CD8-positive, alpha-beta memory T cell (primary cell): ENCODE data around the gene GRID1. TPM values are rescaled to one million over a fixed set of nuclear protein-coding genes. Genes with fewer than 3 reads are reported as not detected.

ENCODE experiments used
- CTCF ChIA-PET: fragments of 350-600 bp; sonication (Branson Sonifier 250); formaldehyde crosslinking; loops from one replicate; lab custom pipeline; 2021; ENCODE audit warnings: antibody characterized with exemption; lab: Charles Lee
- POLR2A ChIA-PET: fragments of 350-600 bp; sonication (Branson Sonifier 250); formaldehyde crosslinking; loops from one replicate; lab custom pipeline; 2021; ENCODE audit warnings: antibody characterized with exemption; lab: Charles Lee
- DNase-seq, 5 donors: peaks; one replicate each; pipeline versions ENCODE4 v3.0.0 to v3.0.0-alpha.2; 2020 to 2022; ENCODE audit warnings: mixed read lengths in 1 of 5
- H3K27ac ChIP-seq: one replicate; pipeline ENCODE4 v1.7.0; 2013; ENCODE audit warnings: low read depth, mild to moderate bottlenecking, low read length, moderate library complexity
- H3K27me3 ChIP-seq: 2 replicates; pipeline ENCODE4 v1.7.0; 2013; ENCODE audit warnings: low read length, mild to moderate bottlenecking; ENCODE audit not compliant: insufficient read depth, poor library complexity, severe bottlenecking
- H3K36me3 ChIP-seq: 2 replicates; pipeline ENCODE4 v1.7.0; 2013; ENCODE audit warnings: mild to moderate bottlenecking, low read length, moderate library complexity; ENCODE audit not compliant: insufficient read depth
- H3K4me1 ChIP-seq: 2 replicates; pipeline ENCODE4 v1.7.0; 2013; ENCODE audit warnings: mild to moderate bottlenecking, low read length, moderate library complexity; ENCODE audit not compliant: insufficient read depth
- H3K4me3 ChIP-seq: 2 replicates; pipeline ENCODE4 v1.7.0; 2013; ENCODE audit warnings: mild to moderate bottlenecking, low read length
- H3K9me3 ChIP-seq: 2 replicates; pipeline ENCODE4 v1.7.0; 2013; ENCODE audit warnings: mild to moderate bottlenecking, low read length
- H3K27ac Mint-ChIP-seq, 8 donors: one replicate each; pipeline ENCODE4 v1.8.0; 2020 to 2021; ENCODE audit warnings: mixed read lengths in 8 of 8, mild to moderate bottlenecking in 6 of 8, inconsistent platforms in 3 of 8, moderate library complexity in 3 of 8
- H3K27me3 Mint-ChIP-seq, 2 donors: one replicate each; pipeline ENCODE4 v1.8.0; 2020 to 2021; ENCODE audit warnings: mixed read lengths in 2 of 2, mild to moderate bottlenecking in 1 of 2, moderate library complexity in 1 of 2
- H3K36me3 Mint-ChIP-seq, 3 donors: one replicate each; pipeline ENCODE4 v1.8.0; 2020 to 2021; ENCODE audit warnings: mixed read lengths in 3 of 3, inconsistent platforms in 1 of 3, mild to moderate bottlenecking in 1 of 3
- H3K4me1 Mint-ChIP-seq, 3 donors: one replicate each; pipeline ENCODE4 v1.8.0; 2020 to 2021; ENCODE audit warnings: mixed read lengths in 3 of 3, inconsistent platforms in 1 of 3, mild to moderate bottlenecking in 1 of 3
- H3K4me3 Mint-ChIP-seq, 7 donors: one replicate each; pipeline ENCODE4 v1.8.0; 2020 to 2021; ENCODE audit warnings: mixed read lengths in 7 of 7, mild to moderate bottlenecking in 6 of 7, moderate library complexity in 4 of 7, inconsistent platforms in 2 of 7
- H3K9me3 Mint-ChIP-seq, 5 donors: one replicate each; pipeline ENCODE4 v1.8.0; 2020 to 2022; ENCODE audit warnings: mixed read lengths in 5 of 5, mild to moderate bottlenecking in 3 of 5, moderate library complexity in 2 of 5, inconsistent platforms in 1 of 5
- polyA plus RNA-seq: library from polyadenylated mRNA; unstranded; fragments of 300-500 nt; fragmentation: Illumina TruSeq; gene quantifications from one replicate; pipeline ENCODE4 v1.2.3, GENCODE V29; 2021
- total RNA-seq, 2 experiments: library from RNA; stranded (reverse); gene quantifications; one replicate each; pipeline ENCODE4 v1.2.3, GENCODE V29; 2021

The GRID1 gene
- total and polyA plus RNA-seq, 3 experiments from 2014 or later = not detected

DNA sequence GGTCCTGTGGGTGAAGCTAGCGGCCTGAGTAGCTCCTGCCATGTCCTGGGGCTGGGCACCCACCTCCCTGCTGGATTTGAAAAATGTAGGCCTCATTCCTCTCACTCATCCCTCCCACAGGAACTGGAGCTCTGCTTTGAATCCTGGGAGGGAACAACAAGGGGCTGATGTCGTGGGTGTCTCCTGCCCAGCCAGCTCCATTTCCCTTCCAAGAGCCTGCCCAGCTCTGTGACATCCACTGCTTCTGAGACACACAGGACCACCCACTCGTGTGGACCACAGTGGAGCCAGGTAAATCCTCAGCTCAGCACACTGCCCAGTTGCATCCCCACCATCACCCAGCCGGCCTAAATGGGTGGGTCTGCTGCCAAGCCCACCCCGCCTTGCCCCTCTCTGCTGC lies 579.2 kb downstream of the GRID1 start:
- ChIA-PET CTCF (no interaction called here), POLR2A (no interaction called here)
- Histone ChIP-seq H3K27me3 (no peaks in the 10 kb centered on the region), H3K27ac (no peak overlapping the region), H3K36me3 (no peaks in the 10 kb centered on the region), H3K9me3 (no peaks in the 10 kb centered on the region), H3K4me3 (no peak overlapping the region), H3K4me1 (no peaks in the 10 kb centered on the region)
- H3K9me3 Mint-ChIP-seq = peaks cover 0 to 2% (median 0%) of the 10 kb centered on the region in 5 donors
- no peaks in the 10 kb centered on the region for H3K4me1 Mint-ChIP-seq
- H3K36me3 Mint-ChIP-seq = no peaks in the 10 kb centered on the region
- no peak overlapping the region for H3K4me3 Mint-ChIP-seq
- no peak for DNase-seq
- no peaks in the 10 kb centered on the region for H3K27me3 Mint-ChIP-seq
- H3K27ac Mint-ChIP-seq = no peak overlapping the region

DNA sequence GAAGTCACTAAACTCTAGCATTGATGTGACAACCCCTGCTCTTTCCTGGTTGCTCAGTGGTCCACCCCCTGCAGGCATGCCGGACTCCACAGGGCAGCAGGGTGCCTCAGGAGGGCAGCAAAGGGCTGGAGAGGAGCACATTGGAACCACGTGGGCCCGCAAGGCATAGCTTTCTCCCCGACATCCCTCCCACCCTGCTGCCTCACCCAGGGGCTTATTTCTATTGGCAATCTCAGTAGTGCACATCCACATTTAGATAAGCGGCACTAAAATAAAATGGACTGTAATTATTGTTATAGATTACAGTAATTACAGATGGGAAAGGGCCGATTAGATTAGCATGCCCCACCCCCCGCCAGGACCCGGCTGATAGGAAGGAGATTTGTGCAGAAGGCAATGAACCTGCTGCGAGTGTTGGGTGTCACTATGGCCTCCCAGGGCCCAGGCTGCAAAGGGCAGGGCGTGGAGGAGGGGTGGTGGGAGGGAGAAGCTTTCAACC lies 580.1 kb downstream of the GRID1 start:
- Histone ChIP-seq H3K9me3 (no peaks in the 10 kb centered on the region), H3K36me3 (no peaks in the 10 kb centered on the region), H3K4me3 (no peak overlapping the region), H3K27me3 (no peaks in the 10 kb centered on the region), H3K27ac (no peak overlapping the region), H3K4me1 (no peaks in the 10 kb centered on the region)
- H3K4me3 Mint-ChIP-seq = no peak overlapping the region
- DNase-seq = no peak
- H3K27ac Mint-ChIP-seq = no peak overlapping the region
- no peaks in the 10 kb centered on the region for H3K36me3 Mint-ChIP-seq
- no peaks in the 10 kb centered on the region for H3K27me3 Mint-ChIP-seq
- CTCF ChIA-PET = no interaction called here
- peaks cover 0 to 2% (median 0%) of the 10 kb centered on the region in 5 donors for H3K9me3 Mint-ChIP-seq
- POLR2A ChIA-PET = no interaction called here
- H3K4me1 Mint-ChIP-seq = no peaks in the 10 kb centered on the region

DNA sequence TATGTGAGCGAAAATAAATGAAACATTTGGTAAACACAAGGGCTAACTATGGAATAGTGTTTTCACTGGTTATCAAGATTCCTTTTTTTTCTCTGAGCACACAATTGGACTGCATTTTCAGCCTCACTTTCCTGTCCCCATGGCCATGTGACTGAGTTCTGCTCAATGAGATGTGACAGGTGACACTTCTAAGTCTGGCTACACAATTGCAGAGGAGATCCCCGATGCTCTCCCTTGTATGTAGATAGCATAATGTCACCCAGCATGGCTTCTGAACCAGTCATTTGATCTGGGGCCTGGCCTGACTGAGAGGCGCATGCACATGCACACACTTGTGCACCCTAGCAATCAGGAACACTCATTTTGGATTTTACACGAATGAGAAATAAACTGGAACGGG lies 581.8 kb downstream of the GRID1 start:
- CTCF ChIA-PET = no interaction called here
- H3K9me3 Mint-ChIP-seq = peaks cover 0 to 2% (median 0%) of the 10 kb centered on the region in 5 donors

DNA sequence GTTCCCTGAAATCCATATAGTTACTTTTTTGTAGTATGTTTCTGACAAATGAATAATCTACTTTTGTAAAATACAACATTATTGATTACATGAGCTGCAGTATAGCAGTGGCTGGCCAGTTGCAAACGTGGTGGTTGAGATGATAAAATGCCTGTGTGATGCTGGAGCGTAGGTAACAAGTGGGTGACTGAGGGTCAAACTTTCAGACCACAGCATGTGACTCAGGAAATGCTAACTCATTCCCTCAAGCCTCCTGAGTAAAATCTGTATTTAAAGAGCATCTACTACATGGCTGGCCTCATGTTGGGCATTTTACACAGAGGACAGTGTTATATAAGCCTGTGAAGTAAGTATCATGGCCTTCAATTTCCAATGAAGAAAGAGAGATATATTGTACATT lies 585.2 kb downstream of the GRID1 start:
- Mint-ChIP-seq H3K27ac (no peak overlapping the region), H3K9me3 (peaks cover 0 to 2% (median 0%) of the 10 kb centered on the region in 5 donors)

More for the DNA sequence above, 581.8 kb downstream of the GRID1 start:
- POLR2A ChIA-PET = no interaction called here
- H3K36me3 ChIP-seq = no peaks in the 10 kb centered on the region
- no peak for DNase-seq
- Mint-ChIP-seq H3K27me3 (no peaks in the 10 kb centered on the region), H3K27ac (no peak overlapping the region), H3K36me3 (no peaks in the 10 kb centered on the region), H3K4me1 (no peaks in the 10 kb centered on the region), H3K4me3 (no peak overlapping the region)
- no peak overlapping the region for H3K4me3 ChIP-seq
- H3K27me3 ChIP-seq = no peaks in the 10 kb centered on the region
- no peak overlapping the region for H3K27ac ChIP-seq
- H3K4me1 ChIP-seq = no peaks in the 10 kb centered on the region
- H3K9me3 ChIP-seq = no peaks in the 10 kb centered on the region

DNA sequence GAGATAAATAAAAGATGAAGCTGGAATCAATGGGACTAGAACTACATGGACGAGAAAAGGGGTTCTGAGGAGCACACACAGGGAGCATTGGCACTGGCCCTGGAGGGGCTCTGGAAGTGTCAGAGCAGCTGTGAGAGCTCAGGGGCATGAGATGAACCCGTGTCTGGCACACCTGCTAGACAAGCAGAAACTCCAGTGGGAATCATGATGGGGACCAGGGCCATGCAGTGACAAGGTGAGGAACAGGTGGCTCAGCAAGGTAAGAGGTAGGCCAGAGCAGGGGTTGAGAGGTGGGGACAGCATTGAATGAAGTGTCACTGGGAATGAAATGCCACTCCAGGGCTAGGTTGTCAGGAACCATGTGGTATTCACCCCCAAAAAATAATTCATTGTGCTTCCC lies 588.5 kb downstream of the GRID1 start:
- Mint-ChIP-seq H3K36me3 (no peaks in the 10 kb centered on the region), H3K27ac (peak overlapping the region in 1 of 8 donors; percentile 91), H3K9me3 (peaks cover 0 to 5% (median 3%) of the 10 kb centered on the region in 5 donors), H3K4me3 (no peak overlapping the region), H3K4me1 (no peaks in the 10 kb centered on the region), H3K27me3 (peaks cover 0 to 4% of the 10 kb centered on the region in 2 donors)
- CTCF ChIA-PET = no interaction called here
- H3K9me3 ChIP-seq = no peaks in the 10 kb centered on the region
- no peak overlapping the region for H3K4me3 ChIP-seq
- no peak for DNase-seq
- H3K4me1 ChIP-seq = no peaks in the 10 kb centered on the region
- H3K27me3 ChIP-seq = no peaks in the 10 kb centered on the region
- no peaks in the 10 kb centered on the region for H3K36me3 ChIP-seq
- no peak overlapping the region for H3K27ac ChIP-seq
- POLR2A ChIA-PET = no interaction called here

More for the DNA sequence above, 585.2 kb downstream of the GRID1 start:
- H3K36me3 Mint-ChIP-seq = no peaks in the 10 kb centered on the region
- Histone ChIP-seq H3K4me1 (no peaks in the 10 kb centered on the region), H3K36me3 (no peaks in the 10 kb centered on the region), H3K27ac (no peak overlapping the region), H3K27me3 (no peaks in the 10 kb centered on the region), H3K9me3 (no peaks in the 10 kb centered on the region), H3K4me3 (no peak overlapping the region)
- POLR2A ChIA-PET = no interaction called here
- H3K27me3 Mint-ChIP-seq = peaks cover 0 to 3% of the 10 kb centered on the region in 2 donors
- no peak overlapping the region for H3K4me3 Mint-ChIP-seq
- H3K4me1 Mint-ChIP-seq = no peaks in the 10 kb centered on the region
- CTCF ChIA-PET = no interaction called here
- DNase-seq = no peak

DNA sequence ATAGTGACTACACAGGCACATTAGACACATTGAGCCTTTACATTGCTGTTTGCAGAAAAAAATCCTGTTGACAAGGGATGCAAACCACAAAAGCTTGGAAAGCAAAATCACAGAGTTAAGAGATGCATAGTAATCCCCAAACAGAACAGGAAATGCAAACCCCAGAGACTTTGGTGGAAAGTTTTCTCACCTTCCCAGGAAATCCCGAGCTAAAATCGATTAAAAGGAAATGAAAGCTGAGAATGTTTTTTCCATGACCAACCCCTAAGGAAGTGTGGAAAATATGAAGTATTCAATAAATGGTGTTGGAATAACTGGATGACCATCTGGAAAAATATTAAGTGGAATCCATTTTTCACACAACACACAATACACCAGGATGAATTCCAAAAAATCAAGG lies 598.7 kb downstream of the GRID1 start:
- Histone ChIP-seq H3K4me3 (no peak overlapping the region), H3K36me3 (no peaks in the 10 kb centered on the region), H3K27me3 (no peaks in the 10 kb centered on the region), H3K9me3 (no peaks in the 10 kb centered on the region), H3K4me1 (no peaks in the 10 kb centered on the region), H3K27ac (no peak overlapping the region)
- Mint-ChIP-seq H3K4me3 (no peak overlapping the region), H3K9me3 (peaks cover 0 to 9% (median 0%) of the 10 kb centered on the region in 5 donors), H3K4me1 (no peaks in the 10 kb centered on the region), H3K36me3 (no peaks in the 10 kb centered on the region), H3K27ac (no peak overlapping the region), H3K27me3 (peaks cover 2 to 19% of the 10 kb centered on the region in 2 donors)
- CTCF ChIA-PET = interaction anchor here (1.1 kb wide), 1 partner anchor 10 kb away, joined by 4 read pairs; no protein-coding TSS in a partner anchor
- no peak for DNase-seq
- POLR2A ChIA-PET = no interaction called here

DNA sequence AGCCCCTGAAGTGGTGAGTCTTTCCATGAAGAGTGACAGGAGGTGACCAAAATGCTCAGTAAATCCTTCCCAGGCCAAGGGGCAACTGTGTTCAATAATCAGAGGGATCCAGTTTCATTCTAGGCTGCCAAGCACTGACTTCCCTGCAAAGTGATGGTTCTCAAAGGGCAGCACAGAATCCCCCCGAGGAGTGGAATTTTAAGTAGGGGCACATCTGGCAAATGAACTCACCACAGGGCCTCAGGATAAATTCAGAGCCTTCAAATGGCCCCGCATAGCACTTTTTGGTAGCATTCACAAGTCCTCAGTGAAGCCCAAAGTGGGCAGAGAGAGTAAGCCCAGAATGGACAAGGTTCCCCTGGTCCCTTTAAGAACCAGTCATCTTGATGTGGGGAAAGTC lies 602.5 kb downstream of the GRID1 start:
- DNase-seq = no peak
- CTCF ChIA-PET = no interaction called here
- no peaks in the 10 kb centered on the region for H3K36me3 Mint-ChIP-seq

DNA sequence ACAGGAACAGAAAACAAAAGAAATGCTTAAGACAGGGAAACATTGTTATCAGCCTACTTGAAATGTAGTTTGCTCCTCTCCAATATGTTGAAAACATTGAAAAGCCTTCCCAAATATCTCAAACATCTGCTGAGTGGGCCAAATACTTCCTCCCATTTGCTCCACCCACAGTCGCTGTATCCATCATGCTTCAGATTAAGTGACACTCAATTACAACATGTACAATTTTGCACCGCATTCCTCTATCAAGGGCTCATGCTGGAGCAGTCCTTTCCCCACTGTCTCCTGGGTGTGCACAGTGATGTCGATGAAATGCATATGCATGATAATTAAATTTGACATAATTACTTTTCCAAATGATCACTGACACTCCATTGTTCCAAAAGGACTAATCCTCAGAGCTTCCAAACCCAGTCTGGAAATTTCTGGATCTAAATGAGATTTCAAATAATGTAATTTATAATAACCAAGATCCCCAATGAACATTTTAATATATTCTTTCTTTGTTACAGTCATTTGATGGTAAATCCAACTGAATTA lies 604.6 kb downstream of the GRID1 start:
- Mint-ChIP-seq H3K9me3 (no peaks in the 10 kb centered on the region), H3K27me3 (peaks cover 2 to 10% of the 10 kb centered on the region in 2 donors), H3K36me3 (no peaks in the 10 kb centered on the region), H3K4me3 (no peak overlapping the region), H3K4me1 (no peaks in the 10 kb centered on the region), H3K27ac (no peak overlapping the region)
- no peaks in the 10 kb centered on the region for H3K36me3 ChIP-seq
- no peaks in the 10 kb centered on the region for H3K27me3 ChIP-seq
- no peak overlapping the region for H3K27ac ChIP-seq
- H3K4me1 ChIP-seq = no peaks in the 10 kb centered on the region
- DNase-seq = no peak
- ChIA-PET CTCF (no interaction called here), POLR2A (no interaction called here)
- no peak overlapping the region for H3K4me3 ChIP-seq
- H3K9me3 ChIP-seq = no peaks in the 10 kb centered on the region

More for the DNA sequence above, 602.5 kb downstream of the GRID1 start:
- Histone ChIP-seq H3K4me3 (no peak overlapping the region), H3K27me3 (no peaks in the 10 kb centered on the region), H3K36me3 (no peaks in the 10 kb centered on the region), H3K9me3 (no peaks in the 10 kb centered on the region), H3K4me1 (no peaks in the 10 kb centered on the region), H3K27ac (no peak overlapping the region)
- no peaks in the 10 kb centered on the region for H3K4me1 Mint-ChIP-seq
- no peak overlapping the region for H3K27ac Mint-ChIP-seq
- H3K27me3 Mint-ChIP-seq = peaks cover 2 to 19% of the 10 kb centered on the region in 2 donors
- H3K4me3 Mint-ChIP-seq = no peak overlapping the region
- peaks cover 0 to 4% (median 0%) of the 10 kb centered on the region in 5 donors for H3K9me3 Mint-ChIP-seq
- POLR2A ChIA-PET = no interaction called here
